ENCODE measurements around the gene PTPRN2. TPM values are rescaled to one million over a fixed set of nuclear protein-coding genes. Genes with fewer than 3 reads are reported as not detected.
A peak's percentile ranks its signal among the peaks of the same experiment; 100 is the strongest.

Gene PTPRN2
- polyA plus RNA-seq, 3 donors from 2014 or later = 1.9 to 3.7 (median 2.2) TPM

DNA sequence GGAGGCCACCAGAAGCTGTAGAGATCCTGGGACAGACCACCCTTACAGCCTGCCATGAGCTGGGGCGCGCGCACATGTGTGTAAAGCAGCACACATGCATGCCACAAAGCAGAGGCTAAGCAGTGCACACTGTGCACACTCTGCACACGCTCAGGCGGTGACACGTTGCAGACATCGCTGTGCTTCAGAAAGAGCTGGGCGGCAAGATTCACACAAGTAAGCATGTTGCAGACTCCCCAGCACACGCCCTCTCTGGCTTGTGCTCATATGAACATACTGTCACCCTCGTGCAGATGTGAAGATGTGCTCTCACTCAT is 772.0 kb downstream of the PTPRN2 start:
- DNase-seq = no peak
- Mint-ChIP-seq H3K27me3 (ENCODE audit: low read depth in 3 of 3) (peaks cover 0 to 3% (median 2%) of the 10 kb centered on the region in 3 donors), H3K36me3 (no peaks in the 10 kb centered on the region), H3K4me1 (no peaks in the 10 kb centered on the region), H3K27ac (peak overlapping the region in 1 of 6 donors; percentile 64), H3K9me3 (no peaks in the 10 kb centered on the region), H3K4me3 (no peak overlapping the region)

GRCh38 chr7:157814931-157815705 is 772.5 kb downstream of the PTPRN2 start:
- no peak overlapping the region for H3K4me3 Mint-ChIP-seq
- no peaks in the 10 kb centered on the region for H3K9me3 Mint-ChIP-seq
- peaks cover 0 to 3% (median 2%) of the 10 kb centered on the region in 3 donors for H3K27me3 Mint-ChIP-seq (ENCODE audit: low read depth in 3 of 3)
- H3K27ac Mint-ChIP-seq = no peak overlapping the region
- no peaks in the 10 kb centered on the region for H3K4me1 Mint-ChIP-seq
- DNase-seq = no peak
- H3K36me3 Mint-ChIP-seq = no peaks in the 10 kb centered on the region

DNA sequence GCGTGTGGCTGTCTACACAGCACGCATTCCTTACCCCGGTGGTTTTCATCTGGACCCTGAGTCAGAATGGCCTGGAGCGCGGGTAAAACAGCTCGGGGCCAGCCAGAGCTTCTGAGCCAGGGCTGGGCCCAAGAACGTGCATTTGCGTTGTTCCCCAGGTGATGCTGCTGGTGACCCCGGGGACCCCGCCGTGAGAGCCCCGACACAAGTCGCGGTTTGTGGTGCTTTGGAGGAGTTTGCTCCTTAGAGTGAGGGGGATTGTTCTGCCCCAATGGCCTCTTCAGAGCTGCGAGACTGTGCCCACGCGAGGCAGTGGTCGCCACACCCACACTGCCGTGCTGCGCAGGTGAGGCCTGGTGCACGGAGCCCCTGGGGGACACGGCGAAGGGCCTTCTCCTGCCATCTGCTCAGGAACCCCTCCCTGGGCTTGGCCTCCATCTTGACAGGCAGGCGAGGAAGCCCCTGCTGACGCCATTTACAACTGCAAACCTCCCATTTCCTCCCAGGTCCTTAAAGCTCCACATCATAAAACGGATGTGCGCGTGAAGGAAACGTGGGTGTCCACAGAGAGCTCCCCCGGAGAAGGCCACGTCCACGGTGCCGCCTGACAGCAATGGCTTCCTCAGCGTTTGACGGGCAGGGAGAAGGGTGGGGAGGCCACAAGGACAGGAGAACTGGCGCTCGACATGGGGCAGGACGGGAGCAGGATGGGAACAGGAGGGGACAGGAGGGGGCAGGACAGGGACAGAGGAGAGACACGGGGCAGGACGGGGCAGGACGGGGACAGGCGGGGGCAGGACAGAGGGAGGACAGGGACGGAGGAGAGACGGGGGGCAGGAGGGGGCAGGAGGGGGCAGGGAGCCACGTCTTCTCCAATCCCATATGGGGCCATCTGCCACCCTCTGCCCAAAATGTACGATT is 773.6 kb downstream of the PTPRN2 start:
- Mint-ChIP-seq H3K27me3 (ENCODE audit: low read depth in 3 of 3) (peaks cover 0 to 2% (median 0%) of the 10 kb centered on the region in 3 donors), H3K4me1 (no peaks in the 10 kb centered on the region), H3K27ac (no peak overlapping the region), H3K4me3 (no peak overlapping the region), H3K36me3 (no peaks in the 10 kb centered on the region), H3K9me3 (no peaks in the 10 kb centered on the region)
- no peak for DNase-seq

DNA sequence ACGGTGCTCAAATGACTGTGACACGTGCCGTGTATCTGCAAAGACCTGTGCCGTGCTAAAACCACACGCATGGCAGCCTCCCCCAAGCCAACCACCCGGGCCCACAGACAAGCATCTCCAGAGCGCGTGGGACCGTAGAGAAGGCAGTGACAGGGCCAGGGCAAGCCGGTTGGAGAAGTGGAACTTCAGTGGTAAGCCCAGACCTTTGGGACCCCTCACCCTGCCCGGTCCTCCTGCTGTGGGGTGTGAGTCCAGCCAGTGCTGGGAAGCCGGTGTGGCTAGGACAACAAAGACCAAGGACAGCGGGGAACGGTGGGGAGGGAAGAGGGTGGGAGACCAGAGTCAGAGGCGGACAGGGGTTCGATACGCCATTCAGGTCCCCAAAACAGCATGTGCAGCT is 774.6 kb downstream of the PTPRN2 start:
- H3K4me3 Mint-ChIP-seq = no peak overlapping the region
- peaks cover 0 to 2% (median 0%) of the 10 kb centered on the region in 3 donors for H3K27me3 Mint-ChIP-seq (ENCODE audit: low read depth in 3 of 3)
- no peak for DNase-seq
- no peaks in the 10 kb centered on the region for H3K4me1 Mint-ChIP-seq
- H3K27ac Mint-ChIP-seq = peak overlapping the region in 1 of 6 donors; percentile 22
- no peaks in the 10 kb centered on the region for H3K9me3 Mint-ChIP-seq
- H3K36me3 Mint-ChIP-seq = no peaks in the 10 kb centered on the region

DNA sequence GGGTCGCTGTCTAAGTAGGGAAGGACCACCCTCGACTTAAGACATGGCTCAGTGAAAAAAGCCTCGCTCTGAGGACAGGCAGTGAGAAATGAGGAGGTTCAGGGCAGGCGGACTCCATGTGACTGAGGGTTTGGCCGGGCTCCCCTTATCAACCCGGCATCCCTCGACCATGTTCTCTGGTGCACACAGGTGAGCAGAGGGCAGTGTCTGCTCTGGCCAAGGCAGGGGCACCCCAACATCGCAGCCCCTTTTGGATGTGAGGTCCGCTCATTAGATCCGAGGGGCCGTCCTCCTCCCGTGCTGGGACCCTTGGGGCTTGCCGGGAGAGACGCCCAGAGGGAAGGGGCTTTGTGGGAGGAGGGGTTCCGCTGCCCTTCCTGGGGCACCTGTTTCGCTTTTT is 775.7 kb downstream of the PTPRN2 start:
- Mint-ChIP-seq H3K9me3 (no peaks in the 10 kb centered on the region), H3K27me3 (ENCODE audit: low read depth in 3 of 3) (no peaks in the 10 kb centered on the region), H3K4me3 (no peak overlapping the region), H3K36me3 (no peaks in the 10 kb centered on the region), H3K27ac (no peak overlapping the region), H3K4me1 (no peaks in the 10 kb centered on the region)
- DNase-seq = no peak

DNA sequence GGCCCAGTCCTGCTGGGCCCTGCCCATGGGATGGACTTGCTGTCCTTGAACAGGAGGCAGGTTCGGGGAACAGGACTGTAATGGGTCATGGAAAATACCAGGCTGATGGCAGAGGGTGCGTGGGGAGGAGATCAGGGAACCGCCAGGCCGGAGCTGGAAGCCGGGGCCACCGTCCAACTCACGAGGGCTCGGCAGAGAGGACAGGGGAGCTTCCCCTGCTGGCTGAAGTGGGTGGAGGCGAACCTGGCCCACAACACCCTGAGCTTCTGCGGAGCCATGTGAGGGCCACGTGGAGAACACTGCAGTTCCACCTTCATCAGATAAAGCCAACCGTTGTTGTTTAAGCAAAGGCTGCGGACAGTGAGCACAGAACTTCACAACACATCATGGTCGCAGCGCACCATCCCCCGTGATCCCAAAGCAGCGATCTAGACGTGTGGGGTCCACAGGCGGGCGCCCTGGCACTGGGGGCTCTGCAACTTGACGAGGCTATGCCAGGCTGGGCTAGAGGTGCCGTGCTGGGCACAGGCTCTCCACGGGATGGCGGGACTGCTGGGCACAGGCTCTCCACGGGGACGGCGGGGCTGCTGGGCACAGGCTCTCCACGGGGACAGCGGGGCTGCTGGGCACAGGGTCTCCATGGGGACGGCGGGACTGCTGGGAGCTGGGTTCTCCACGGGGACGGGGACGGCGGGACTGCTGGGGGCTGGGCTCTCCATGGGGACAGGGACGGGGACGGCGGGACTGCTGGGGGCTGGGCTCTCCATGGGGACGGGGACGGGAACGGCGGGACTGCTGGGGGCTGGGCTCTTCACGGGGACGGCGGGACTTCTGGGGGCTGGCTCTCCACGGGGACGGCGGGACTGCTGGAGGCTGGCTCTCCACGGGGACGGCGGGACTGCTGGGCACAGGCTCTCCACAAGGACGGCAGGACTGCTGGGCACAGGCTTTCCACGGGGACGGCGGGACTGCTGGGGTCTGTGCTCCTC is 777.5 kb downstream of the PTPRN2 start:
- H3K4me3 Mint-ChIP-seq = no peak overlapping the region
- no peak overlapping the region for H3K27ac Mint-ChIP-seq
- H3K27me3 Mint-ChIP-seq (ENCODE audit: low read depth in 3 of 3) = no peaks in the 10 kb centered on the region
- DNase-seq = no peak
- H3K36me3 Mint-ChIP-seq = no peaks in the 10 kb centered on the region
- H3K4me1 Mint-ChIP-seq = no peaks in the 10 kb centered on the region
- no peaks in the 10 kb centered on the region for H3K9me3 Mint-ChIP-seq

GRCh38 chr7:157809154-157809862 is 778.3 kb downstream of the PTPRN2 start:
- no peak overlapping the region for H3K27ac Mint-ChIP-seq

DNA sequence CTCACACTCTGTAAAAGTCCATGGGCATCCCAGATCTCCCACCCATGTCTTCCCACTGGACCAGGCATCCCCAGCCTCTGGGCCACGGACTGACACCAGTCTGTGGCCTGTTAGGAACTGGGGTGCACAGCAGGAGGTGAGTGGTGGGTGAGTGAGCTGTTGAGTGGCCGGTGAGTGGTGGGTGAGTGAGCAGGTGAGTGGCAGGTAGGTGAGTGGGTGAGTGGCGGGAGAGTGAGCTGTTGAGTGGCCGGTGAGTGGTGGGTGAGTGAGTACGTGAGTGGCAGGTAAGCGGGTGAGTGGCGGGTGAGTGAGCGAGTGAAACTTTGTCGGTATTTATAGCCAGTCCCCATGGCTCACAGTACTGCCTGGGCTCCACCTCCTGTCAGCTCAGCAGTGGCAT is 779.6 kb downstream of the PTPRN2 start:
- no peak for DNase-seq
- peaks cover 0 to 2% (median 0%) of the 10 kb centered on the region in 3 donors for H3K27me3 Mint-ChIP-seq (ENCODE audit: low read depth in 3 of 3)

More at GRCh38 chr7:157809154-157809862, 778.3 kb downstream of the PTPRN2 start:
- Mint-ChIP-seq H3K4me3 (no peak overlapping the region), H3K27me3 (ENCODE audit: low read depth in 3 of 3) (no peaks in the 10 kb centered on the region), H3K36me3 (no peaks in the 10 kb centered on the region), H3K9me3 (no peaks in the 10 kb centered on the region), H3K4me1 (no peaks in the 10 kb centered on the region)
- no peak for DNase-seq

DNA sequence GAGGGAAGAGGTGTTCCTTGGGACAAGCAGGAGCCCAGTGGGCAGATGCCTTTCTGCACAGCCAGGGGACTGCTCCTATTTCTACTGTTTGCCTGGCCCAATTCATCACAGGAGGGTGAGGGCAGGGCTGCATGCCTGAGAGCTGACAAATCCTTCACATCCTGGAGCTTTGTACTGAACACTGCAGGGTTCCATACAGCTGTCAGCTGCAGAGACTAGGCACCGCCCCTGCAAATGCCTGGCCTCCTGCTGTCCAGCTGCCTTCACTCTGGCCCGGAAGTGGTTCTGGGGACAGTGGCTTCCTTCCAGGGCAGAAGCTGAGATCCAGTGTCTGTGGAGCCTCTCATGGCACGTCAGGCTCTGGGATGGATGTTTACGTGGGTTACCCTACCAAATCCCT is 780.1 kb downstream of the PTPRN2 start:
- DNase-seq = no peak
- no peaks in the 10 kb centered on the region for H3K9me3 Mint-ChIP-seq
- no peak overlapping the region for H3K4me3 Mint-ChIP-seq
- no peaks in the 10 kb centered on the region for H3K4me1 Mint-ChIP-seq
- H3K27ac Mint-ChIP-seq = no peak overlapping the region
- H3K36me3 Mint-ChIP-seq = no peaks in the 10 kb centered on the region
- H3K27me3 Mint-ChIP-seq (ENCODE audit: low read depth in 3 of 3) = peaks cover 0 to 2% (median 0%) of the 10 kb centered on the region in 3 donors

More for the DNA sequence above, 779.6 kb downstream of the PTPRN2 start:
- Mint-ChIP-seq H3K4me3 (no peak overlapping the region), H3K36me3 (no peaks in the 10 kb centered on the region), H3K4me1 (no peaks in the 10 kb centered on the region), H3K9me3 (no peaks in the 10 kb centered on the region), H3K27ac (no peak overlapping the region)

DNA sequence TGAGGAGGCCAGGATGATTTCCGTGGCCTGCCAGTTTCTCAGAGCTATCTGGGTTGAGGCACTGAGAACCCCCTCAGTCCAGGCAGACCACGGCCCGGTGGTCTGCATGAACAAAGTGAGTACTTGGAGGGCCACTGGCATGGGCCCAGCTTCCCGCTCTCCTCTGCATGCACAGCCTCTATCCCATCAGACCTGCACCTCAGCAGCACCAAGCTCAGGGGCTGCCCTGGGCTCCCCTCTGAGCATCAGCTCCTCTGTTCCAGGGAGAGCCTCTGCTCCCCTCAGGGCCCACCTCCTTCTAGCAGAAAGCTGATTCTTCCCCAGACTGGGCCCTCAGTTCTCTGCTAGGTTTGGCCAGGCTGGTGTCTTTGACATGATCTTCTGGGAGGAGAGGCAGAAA is 780.9 kb downstream of the PTPRN2 start:
- Mint-ChIP-seq H3K27ac (no peak overlapping the region), H3K36me3 (no peaks in the 10 kb centered on the region), H3K27me3 (ENCODE audit: low read depth in 3 of 3) (peaks cover 0 to 5% (median 2%) of the 10 kb centered on the region in 3 donors), H3K9me3 (no peaks in the 10 kb centered on the region), H3K4me3 (no peak overlapping the region), H3K4me1 (no peaks in the 10 kb centered on the region)
- no peak for DNase-seq

DNA sequence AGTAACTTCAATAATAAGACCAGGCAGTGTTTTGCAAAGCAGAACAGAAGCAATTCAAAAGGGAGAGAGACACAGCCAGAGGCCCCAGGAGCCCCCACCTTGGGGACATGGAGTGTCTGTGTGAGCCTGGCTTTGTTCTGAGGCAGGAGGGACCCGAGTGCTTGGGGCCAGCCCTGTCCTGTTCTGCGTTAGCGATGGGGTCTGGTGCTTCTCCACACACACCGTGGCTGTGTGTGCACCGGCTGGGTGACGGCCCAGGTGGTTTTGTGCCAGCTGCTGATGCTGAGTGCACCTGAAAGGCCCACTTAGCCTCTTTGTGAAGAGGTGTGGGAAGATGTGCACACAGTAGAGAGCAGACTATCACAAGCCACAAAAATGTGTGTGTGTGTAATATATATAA is 781.9 kb downstream of the PTPRN2 start:
- H3K36me3 Mint-ChIP-seq = no peaks in the 10 kb centered on the region
- peaks cover 2 to 5% (median 2%) of the 10 kb centered on the region in 3 donors for H3K27me3 Mint-ChIP-seq (ENCODE audit: low read depth in 3 of 3)
- no peak overlapping the region for H3K27ac Mint-ChIP-seq
- no peaks in the 10 kb centered on the region for H3K9me3 Mint-ChIP-seq
- no peak overlapping the region for H3K4me3 Mint-ChIP-seq
- DNase-seq = no peak
- H3K4me1 Mint-ChIP-seq = no peaks in the 10 kb centered on the region

GRCh38 chr7:157803906-157804305 is 783.7 kb downstream of the PTPRN2 start:
- Mint-ChIP-seq H3K4me3 (no peak overlapping the region), H3K4me1 (no peaks in the 10 kb centered on the region), H3K9me3 (no peaks in the 10 kb centered on the region), H3K27me3 (ENCODE audit: low read depth in 3 of 3) (peaks cover 2 to 5% (median 2%) of the 10 kb centered on the region in 3 donors), H3K36me3 (no peaks in the 10 kb centered on the region), H3K27ac (no peak overlapping the region)
- DNase-seq = no peak
